Gastroesophageal sphincter (tissue), 4 donors: ENCODE data around the gene SLC35D2. TPM values are rescaled to one million over a fixed set of nuclear protein-coding genes. Genes with fewer than 3 reads are reported as not detected.
"Not testable (repeated sequence)": the region's sequence is repeated elsewhere in the genome, so short reads cannot be mapped to it uniquely, and the experiment has no call there.

Source experiments
- ATAC-seq: fragments of 150-250 bp; one replicate; pipeline ENCODE4 v1.9.1; 2016; ENCODE audit warnings: mild to moderate bottlenecking, moderate library complexity
- H3K27ac ChIP-seq, 4 donors: fragments of 200-600 bp; sonication (generic) in 3 of 4; 1 replicate in 3 of 4; 2 replicates in 1 of 4; pipeline ENCODE4 v1.5.1; 2016 to 2019
- H3K27me3 ChIP-seq: fragments of 200-600 bp; sonication (generic); one replicate; pipeline ENCODE4 v1.5.1; 2019
- H3K36me3 ChIP-seq, 2 donors: fragments of 200-600 bp; sonication (generic); one replicate each; pipeline ENCODE4 v1.5.1; 2019; ENCODE audit warnings: control low read depth in 1 of 2
- H3K4me1 ChIP-seq, 3 donors: fragments of 200-600 bp; sonication (generic); 1 replicate in 2 of 3; 2 replicates in 1 of 3; pipeline ENCODE4 v1.5.1; 2016 to 2019; ENCODE audit warnings: control low read depth in 2 of 3
- H3K4me3 ChIP-seq, 2 donors: fragments of 200-600 bp; sonication (generic); one replicate each; pipeline ENCODE4 v1.5.1; 2019; ENCODE audit warnings: mild to moderate bottlenecking in 1 of 2, moderate library complexity in 1 of 2
- H3K9me3 ChIP-seq, 3 donors: fragments of 200-600 bp; sonication (generic); one replicate each; pipeline ENCODE4 v1.5.1; 2017 to 2019; ENCODE audit warnings: control low read depth in 2 of 3
- EP300 ChIP-seq: sonication (generic); formaldehyde crosslinking; IDR thresholded peaks from one replicate; pipeline ENCODE4 v1.6.1; 2017; ENCODE audit warnings: antibody characterized with exemption, mild to moderate bottlenecking
- POLR2A ChIP-seq, 2 donors: fragments of 450-650 bp; IDR thresholded peaks; one replicate each; pipeline ENCODE4 v1.6.1; 2017; ENCODE audit warnings: antibody characterized with exemption in 2 of 2, mild to moderate bottlenecking in 2 of 2, moderate library complexity in 1 of 2
- POLR2AphosphoS5 ChIP-seq: sonication (generic); formaldehyde crosslinking; IDR thresholded peaks from one replicate; pipeline ENCODE4 v1.6.1; 2017; ENCODE audit warnings: antibody characterized with exemption
- WGBS, 2 donors: methylation state at CpG; one replicate each; pipeline ENCODE4 v1.1.5; 2018; ENCODE audit warnings: low coverage in 1 of 2; 5-methylcytosine and 5-hydroxymethylcytosine counted together
- total RNA-seq, 4 donors: library from RNA; depleted of rRNA; stranded (reverse); fragments of >200 nt; gene quantifications; one replicate each; pipeline ENCODE4 v1.1.0, GENCODE V29; 2016
- TF ChIP-seq, protein P1 (sequence below), 4 experiments: fragments of 200-600 bp in 2 of 4; fragments of 450-650 bp in 2 of 4; sonication (generic) in 1 of 4; IDR thresholded peaks; one replicate each; pipeline ENCODE4 v1.5.1; 2017 to 2019; ENCODE audit warnings: antibody characterized with exemption in 4 of 4, mild to moderate bottlenecking in 2 of 4, moderate library complexity in 2 of 4

SLC35D2 gene
- total RNA-seq, 4 donors from 2014 or later: 16.6 to 39.3 (median 26.1) TPM

GRCh38 chr9:96376891-96377874 lies 6.3 kb downstream of the SLC35D2 start:
- no peak for ATAC-seq
- H3K36me3 ChIP-seq: peaks cover 0 to 8% of the 10 kb centered on the region in 2 donors
- H3K4me3 ChIP-seq: no peak overlapping the region
- H3K4me1 ChIP-seq: peaks cover 0 to 39% (median 6%) of the 10 kb centered on the region in 3 donors
- peak overlapping the region in 2 of 4 donors; percentile 19 to 55 for H3K27ac ChIP-seq
- H3K27me3 ChIP-seq: no peaks in the 10 kb centered on the region
- TF ChIP-seq POLR2A (IDR thresholded peaks at IDR 0.05): no peak
- 46 to 52% methylated on average over 2 to 9 of the region's 13 CpGs for WGBS, 2 donors
- no peaks in the 10 kb centered on the region for H3K9me3 ChIP-seq

- WGBS, 2 donors: 75 to 95% methylated on average over 3 to 4 of the region's 6 CpGs
- not testable (repeated sequence) for H3K36me3 ChIP-seq, H3K9me3 ChIP-seq, H3K27ac ChIP-seq, H3K27me3 ChIP-seq, ATAC-seq, H3K4me3 ChIP-seq
- H3K4me1 ChIP-seq: peaks cover 0 to 23% (median 0%) of the 10 kb centered on the region in 3 donors
Measured at GRCh38 chr9:96375507-96375906, 8.0 kb downstream of the SLC35D2 start.

DNA sequence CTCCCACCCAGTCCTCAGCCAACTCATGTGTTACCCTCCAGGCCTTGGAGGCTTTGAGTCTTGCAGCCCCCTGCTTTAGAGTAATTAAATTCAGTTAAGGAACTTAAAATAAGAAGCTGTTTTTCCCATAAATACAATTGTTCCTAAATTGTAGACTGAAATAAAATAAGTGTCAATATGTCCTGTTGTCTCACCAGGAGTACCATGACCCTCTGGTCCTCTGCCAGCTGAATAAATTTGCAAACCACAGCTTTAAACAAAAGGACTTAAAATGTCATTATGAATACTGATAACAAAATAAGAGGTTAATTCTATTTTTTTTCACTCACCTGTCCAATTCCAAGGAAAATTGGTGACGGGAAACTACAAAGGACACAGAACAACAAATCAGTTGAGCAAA lies 15.6 kb downstream of the SLC35D2 start:
- no peak overlapping the region for H3K4me3 ChIP-seq
- H3K9me3 ChIP-seq: no peaks in the 10 kb centered on the region
- no peak for ATAC-seq
- H3K27ac ChIP-seq: no peak overlapping the region
- H3K27me3 ChIP-seq: no peaks in the 10 kb centered on the region
- 92 to 100% methylated on average over 1 of the region's 1 CpG for WGBS, 2 donors
- peaks cover 0 to 44% of the 10 kb centered on the region in 2 donors for H3K36me3 ChIP-seq
- peaks cover 0 to 8% (median 0%) of the 10 kb centered on the region in 3 donors for H3K4me1 ChIP-seq
- TF ChIP-seq POLR2AphosphoS5: no peak
- TF ChIP-seq EP300: no peak
- TF ChIP-seq, protein P1, sequence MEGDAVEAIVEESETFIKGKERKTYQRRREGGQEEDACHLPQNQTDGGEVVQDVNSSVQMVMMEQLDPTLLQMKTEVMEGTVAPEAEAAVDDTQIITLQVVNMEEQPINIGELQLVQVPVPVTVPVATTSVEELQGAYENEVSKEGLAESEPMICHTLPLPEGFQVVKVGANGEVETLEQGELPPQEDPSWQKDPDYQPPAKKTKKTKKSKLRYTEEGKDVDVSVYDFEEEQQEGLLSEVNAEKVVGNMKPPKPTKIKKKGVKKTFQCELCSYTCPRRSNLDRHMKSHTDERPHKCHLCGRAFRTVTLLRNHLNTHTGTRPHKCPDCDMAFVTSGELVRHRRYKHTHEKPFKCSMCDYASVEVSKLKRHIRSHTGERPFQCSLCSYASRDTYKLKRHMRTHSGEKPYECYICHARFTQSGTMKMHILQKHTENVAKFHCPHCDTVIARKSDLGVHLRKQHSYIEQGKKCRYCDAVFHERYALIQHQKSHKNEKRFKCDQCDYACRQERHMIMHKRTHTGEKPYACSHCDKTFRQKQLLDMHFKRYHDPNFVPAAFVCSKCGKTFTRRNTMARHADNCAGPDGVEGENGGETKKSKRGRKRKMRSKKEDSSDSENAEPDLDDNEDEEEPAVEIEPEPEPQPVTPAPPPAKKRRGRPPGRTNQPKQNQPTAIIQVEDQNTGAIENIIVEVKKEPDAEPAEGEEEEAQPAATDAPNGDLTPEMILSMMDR (IDR thresholded peaks at IDR 0.05): no peak
- TF ChIP-seq POLR2A (IDR thresholded peaks at IDR 0.05): no peak

- peaks cover 0 to 88% of the 10 kb centered on the region in 2 donors for H3K36me3 ChIP-seq
- TF ChIP-seq POLR2AphosphoS5 (no peak), POLR2A (IDR thresholded peaks at IDR 0.05) (no peak), EP300 (no peak)
- TF ChIP-seq, protein P1 (IDR thresholded peaks at IDR 0.05): no peak
- no peaks in the 10 kb centered on the region for H3K27me3 ChIP-seq
Measured at GRCh38 chr9:96363175-96363967, 20.1 kb downstream of the SLC35D2 start.

DNA sequence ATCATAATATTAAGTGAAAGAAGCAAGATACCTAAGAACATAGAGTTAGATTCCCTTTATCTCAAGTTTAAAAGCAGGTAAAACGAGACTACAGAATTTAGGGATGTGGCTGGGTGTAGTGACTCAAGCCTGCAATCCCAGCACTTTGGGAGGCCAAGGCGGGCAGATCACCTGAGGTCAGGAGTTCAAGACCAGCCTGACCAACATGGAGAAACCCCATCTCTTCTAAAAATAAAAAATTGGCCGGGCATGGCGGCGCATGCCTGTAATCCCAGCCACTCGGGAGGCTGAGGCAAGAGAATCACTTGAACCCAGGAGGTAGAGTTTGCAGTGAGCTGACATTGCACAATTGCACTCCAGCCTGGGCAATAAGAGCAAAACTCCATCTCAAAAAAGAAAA lies 21.4 kb downstream of the SLC35D2 start:
- ATAC-seq, H3K27ac ChIP-seq, H3K27me3 ChIP-seq, H3K4me1 ChIP-seq, H3K4me3 ChIP-seq, H3K9me3 ChIP-seq: not testable (repeated sequence)
- H3K36me3 ChIP-seq: peaks cover 0 to 90% of the 10 kb centered on the region in 2 donors
- WGBS, 2 donors: 88% methylated on average over 6 of the region's 6 CpGs; no CpG with 5 or more reads in 1 of the 2 donors

More at GRCh38 chr9:96363175-96363967, 20.1 kb downstream of the SLC35D2 start:
- Histone ChIP-seq H3K9me3 (no peaks in the 10 kb centered on the region), H3K4me1 (no peaks in the 10 kb centered on the region), H3K27ac (no peak overlapping the region), H3K4me3 (no peak overlapping the region)
- 90% methylated on average over 5 to 8 of the region's 9 CpGs for WGBS, 2 donors
- no peak for ATAC-seq

DNA sequence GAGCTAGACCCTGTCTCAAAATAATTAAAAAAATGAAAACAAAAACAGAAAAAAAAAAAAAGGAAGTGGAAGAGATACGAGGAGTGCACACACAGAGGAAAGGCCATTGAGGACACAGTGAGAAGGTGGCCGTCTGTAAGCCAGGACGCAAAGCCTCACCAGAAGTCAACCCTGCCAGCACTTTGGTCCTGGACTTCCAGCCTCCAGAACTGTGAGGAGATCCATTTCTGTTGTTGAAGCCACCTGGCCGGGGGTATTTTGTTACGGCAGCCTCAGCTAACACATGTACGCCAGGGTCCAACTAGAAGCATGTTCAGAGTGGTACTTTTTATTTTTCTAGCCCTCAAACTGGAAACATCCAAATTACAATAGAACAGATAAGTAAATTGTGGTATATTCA lies 21.8 kb downstream of the SLC35D2 start:
- no peak for ATAC-seq
- H3K36me3 ChIP-seq: peaks cover 0 to 91% of the 10 kb centered on the region in 2 donors
- no peaks in the 10 kb centered on the region for H3K9me3 ChIP-seq
- TF ChIP-seq POLR2A (IDR thresholded peaks at IDR 0.05) (no peak), POLR2AphosphoS5 (no peak), EP300 (no peak)
- TF ChIP-seq, protein P1 (IDR thresholded peaks at IDR 0.05): no peak
- H3K4me3 ChIP-seq: no peak overlapping the region
- WGBS, 2 donors: 92 to 93% methylated on average over 2 to 6 of the region's 6 CpGs
- no peak overlapping the region for H3K27ac ChIP-seq
- H3K4me1 ChIP-seq: no peaks in the 10 kb centered on the region
- H3K27me3 ChIP-seq: no peaks in the 10 kb centered on the region
